ENCODE measurements around the gene PRDM5.

Gene PRDM5

GRCh38 chr4:120815361-120815760 is 107.2 kb downstream of the PRDM5 start:
- no peak for DNase-seq

- DNase-seq, result no peak
These were observed 107.6 kb downstream of the PRDM5 start for GRCh38 chr4:120814886-120815285.

GRCh38 chr4:120812216-120812615 is 110.3 kb downstream of the PRDM5 start:
- no peak for DNase-seq

- no peak for DNase-seq
These were observed 113.0 kb downstream of the PRDM5 start for GRCh38 chr4:120809518-120809917.

GRCh38 chr4:120808475-120809141 is 113.9 kb downstream of the PRDM5 start:
- DNase-seq, result no peak

- no peak for DNase-seq
These were observed 121.3 kb downstream of the PRDM5 start for GRCh38 chr4:120801137-120801758.

GRCh38 chr4:120798570-120798969 is 124.0 kb downstream of the PRDM5 start:
- DNase-seq, result no peak

- no peak for DNase-seq
These were observed 126.3 kb downstream of the PRDM5 start for GRCh38 chr4:120796271-120796670.

- DNase-seq, result no peak
These were observed 137.3 kb downstream of the PRDM5 start for GRCh38 chr4:120785202-120785601.

GRCh38 chr4:120777459-120777858 is 145.1 kb downstream of the PRDM5 start:
- no peak for DNase-seq

GRCh38 chr4:120775431-120775830 is 147.1 kb downstream of the PRDM5 start:
- DNase-seq, result no peak

- DNase-seq, result no peak
These were observed 148.9 kb downstream of the PRDM5 start for GRCh38 chr4:120773641-120774040.

- DNase-seq, result no peak
These were observed 150.6 kb downstream of the PRDM5 start for GRCh38 chr4:120771907-120772306.

GRCh38 chr4:120770897-120771296 is 151.6 kb downstream of the PRDM5 start:
- no peak for DNase-seq

- no peak for DNase-seq
These were observed 153.3 kb downstream of the PRDM5 start for GRCh38 chr4:120769227-120769626.

- no peak for DNase-seq
These were observed 157.3 kb downstream of the PRDM5 start for GRCh38 chr4:120765260-120765680.

GRCh38 chr4:120763650-120764049 is 158.9 kb downstream of the PRDM5 start:
- no peak for DNase-seq

GRCh38 chr4:120761070-120761469 is 161.5 kb downstream of the PRDM5 start:
- no peak for DNase-seq

- no peak for DNase-seq
These were observed 162.5 kb downstream of the PRDM5 start for GRCh38 chr4:120760047-120760446.

GRCh38 chr4:120755864-120756263 is 166.7 kb downstream of the PRDM5 start:
- no peak for DNase-seq

GRCh38 chr4:120754590-120754989 is 167.9 kb downstream of the PRDM5 start:
- DNase-seq, result no peak

GRCh38 chr4:120753854-120754253 is 168.7 kb downstream of the PRDM5 start:
- DNase-seq, result no peak

GRCh38 chr4:120750152-120750525 is 172.4 kb downstream of the PRDM5 start:
- no peak for DNase-seq

GRCh38 chr4:120749445-120750151 is 172.9 kb downstream of the PRDM5 start:
- DNase-seq, result no peak
